PC-9 (cell line): ENCODE results near the gene UQCRQ. TPM values are rescaled to one million over a fixed set of nuclear protein-coding genes. Genes with fewer than 3 reads are reported as not detected.

Source experiments
- BruUV-seq: library from RNA; stranded (reverse); fragments of 400-500 nt; replicated peaks from 2 replicates; lab custom pipeline; 2021; lab: Mats Ljungman, UMichigan
- CTCF ChIA-PET: fragments of 300-600 bp; sonication (Branson Sonifier 250); formaldehyde crosslinking; loops from one replicate; lab custom pipeline; 2022; ENCODE audit warnings: antibody characterized with exemption; lab: Charles Lee
- POLR2A ChIA-PET: fragments of 300-600 bp; sonication (Branson Sonifier 250); formaldehyde crosslinking; loops from one replicate; lab custom pipeline; 2022; ENCODE audit warnings: antibody characterized with exemption; ENCODE audit not compliant: unreplicated experiment; lab: Charles Lee
- DNase-seq, 2 experiments: peaks; one replicate each; pipeline versions ENCODE4 v3.0.0 to v3.0.0-alpha.2; 2015 to 2022; ENCODE audit warnings: mixed read lengths in 1 of 2
- H2AFZ ChIP-seq: fragments of 200-600 bp; sonication (generic); 2 replicates; pipeline ENCODE4 v1.8.1; 2017; ENCODE audit warnings: antibody characterized with exemption
- H3F3A ChIP-seq: fragments of 200-600 bp; sonication (generic); 2 replicates; pipeline ENCODE4 v1.8.1; 2017; ENCODE audit warnings: antibody characterized with exemption, mild to moderate bottlenecking, low read depth; ENCODE audit not compliant: insufficient read depth
- H3K27ac ChIP-seq: fragments of 200-600 bp; sonication (generic); 2 replicates; pipeline ENCODE4 v1.6.1; 2016; ENCODE audit warnings: mixed run types
- H3K27me3 ChIP-seq: fragments of 200-600 bp; sonication (generic); 2 replicates; pipeline ENCODE4 v1.6.1; 2016; ENCODE audit warnings: low read depth, mixed run types; ENCODE audit not compliant: insufficient read depth
- H3K36me3 ChIP-seq: fragments of 200-600 bp; sonication (generic); 2 replicates; pipeline ENCODE4 v1.6.1; 2016; ENCODE audit warnings: low read depth, mixed run types
- H3K4me1 ChIP-seq: fragments of 200-600 bp; sonication (generic); replicated peaks from 2 replicates; pipeline ENCODE4 v1.6.1; 2016; ENCODE audit warnings: mixed run types; ENCODE audit not compliant: insufficient read depth
- H3K4me2 ChIP-seq: fragments of 200-600 bp; sonication (generic); 2 replicates; pipeline ENCODE4 v1.6.1; 2017; ENCODE audit warnings: mixed run types
- H3K4me3 ChIP-seq: fragments of 200-600 bp; sonication (generic); 2 replicates; pipeline ENCODE4 v1.6.1; 2016; ENCODE audit warnings: mixed run types
- H3K79me2 ChIP-seq: fragments of 200-600 bp; sonication (generic); 2 replicates; pipeline ENCODE4 v1.6.1; 2017; ENCODE audit warnings: low read depth, mixed run types
- H3K9me2 ChIP-seq: fragments of 200-600 bp; sonication (generic); 2 replicates; pipeline ENCODE4 v1.8.1; 2017; ENCODE audit warnings: mild to moderate bottlenecking; ENCODE audit not compliant: insufficient read depth
- H3K9me3 ChIP-seq: fragments of 200-600 bp; sonication (generic); 2 replicates; pipeline ENCODE4 v1.8.1; 2016; ENCODE audit warnings: low read depth; ENCODE audit not compliant: insufficient read depth
- H4K20me1 ChIP-seq: fragments of 200-600 bp; sonication (generic); 2 replicates; pipeline ENCODE4 v1.8.1; 2017; ENCODE audit not compliant: insufficient read depth
- EZH2 ChIP-seq: fragments of 200-600 bp; sonication (generic); IDR thresholded peaks from 2 replicates; pipeline ENCODE4 v1.8.0; 2017; ENCODE audit warnings: antibody characterized with exemption, low read depth
- intact Hi-C: fragments of 100-400 bp; cut with micrococcal nuclease; formaldehyde crosslinking; loops from one replicate; pipeline ENCODE4 v1.10.0; 2022; ENCODE audit not compliant: unreplicated experiment
- total RNA-seq: library from RNA; stranded (reverse); gene quantifications from 2 replicates; pipeline ENCODE4 v1.2.3, GENCODE V29; 2021
- TF ChIP-seq, protein P1 (sequence below): fragments of 200-600 bp; sonication (generic); conservative IDR thresholded peaks from 2 replicates; pipeline ENCODE4 v1.6.1; 2017; ENCODE audit warnings: mixed run types, antibody characterized with exemption, mild to moderate bottlenecking, moderate library complexity

The UQCRQ gene
- total RNA-seq, 1 experiment from 2014 or later: 414 TPM

DNA sequence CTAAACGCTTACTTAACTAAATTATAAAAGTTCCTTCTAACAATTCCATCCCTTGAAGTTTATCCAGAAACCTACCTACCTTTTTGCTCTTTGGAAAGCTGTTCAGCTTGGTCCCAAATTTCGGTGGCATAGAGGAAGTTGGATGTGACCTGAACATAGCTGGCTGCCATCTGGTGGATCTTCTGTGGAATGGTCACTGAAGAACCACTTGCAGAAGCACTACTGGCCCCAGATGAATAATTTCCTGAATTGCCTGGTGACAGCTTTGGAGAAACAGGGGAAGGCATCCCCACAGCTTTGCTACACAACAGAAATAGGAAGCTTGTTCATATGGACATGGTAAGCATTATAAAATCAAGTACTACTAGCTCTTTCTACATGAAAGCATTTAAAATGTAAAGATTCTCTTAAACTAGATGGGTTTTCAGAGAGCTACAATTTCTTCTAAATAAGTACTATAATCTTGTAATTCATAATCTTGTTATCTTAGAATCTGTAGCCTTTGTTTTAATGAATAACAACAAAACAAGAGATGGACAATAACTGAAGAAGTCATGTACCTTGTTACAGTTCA lies 16.9 kb downstream of the UQCRQ start:
- Histone ChIP-seq H4K20me1 (peaks cover 7% of the 10 kb centered on the region), H3K9me2 (no peaks in the 10 kb centered on the region), H3K36me3 (peaks cover 57% of the 10 kb centered on the region), H3K27ac (no peak overlapping the region; the same call in 1 of the 2 replicates), H3K4me2 (no peak overlapping the region), H3K4me3 (no peak overlapping the region), H3K9me3 (no peaks in the 10 kb centered on the region), H3K27me3 (no peaks in the 10 kb centered on the region), H3K4me1 (no peaks in the 10 kb centered on the region), H2AFZ (no peak overlapping the region), H3F3A (peaks cover 45% of the 10 kb centered on the region), H3K79me2 (no peaks in the 10 kb centered on the region)
- TF ChIP-seq EZH2: no peak
- TF ChIP-seq, protein P1, sequence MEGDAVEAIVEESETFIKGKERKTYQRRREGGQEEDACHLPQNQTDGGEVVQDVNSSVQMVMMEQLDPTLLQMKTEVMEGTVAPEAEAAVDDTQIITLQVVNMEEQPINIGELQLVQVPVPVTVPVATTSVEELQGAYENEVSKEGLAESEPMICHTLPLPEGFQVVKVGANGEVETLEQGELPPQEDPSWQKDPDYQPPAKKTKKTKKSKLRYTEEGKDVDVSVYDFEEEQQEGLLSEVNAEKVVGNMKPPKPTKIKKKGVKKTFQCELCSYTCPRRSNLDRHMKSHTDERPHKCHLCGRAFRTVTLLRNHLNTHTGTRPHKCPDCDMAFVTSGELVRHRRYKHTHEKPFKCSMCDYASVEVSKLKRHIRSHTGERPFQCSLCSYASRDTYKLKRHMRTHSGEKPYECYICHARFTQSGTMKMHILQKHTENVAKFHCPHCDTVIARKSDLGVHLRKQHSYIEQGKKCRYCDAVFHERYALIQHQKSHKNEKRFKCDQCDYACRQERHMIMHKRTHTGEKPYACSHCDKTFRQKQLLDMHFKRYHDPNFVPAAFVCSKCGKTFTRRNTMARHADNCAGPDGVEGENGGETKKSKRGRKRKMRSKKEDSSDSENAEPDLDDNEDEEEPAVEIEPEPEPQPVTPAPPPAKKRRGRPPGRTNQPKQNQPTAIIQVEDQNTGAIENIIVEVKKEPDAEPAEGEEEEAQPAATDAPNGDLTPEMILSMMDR: peak; percentile 77
- BruUV-seq: no TSS peak
- intact Hi-C loops: loop anchor here (1.0 kb wide), 2 partner anchors 53 to 498 kb away; partner anchors contain the start of gene SHROOM1
- ChIA-PET CTCF (interaction anchor here (0.6 to 0.7 kb wide), 2 partner anchors 50 to 482 kb away, joined by 4 to 5 read pairs; no protein-coding TSS in a partner anchor), POLR2A (interaction anchor here (0.5 to 0.8 kb wide), 5 partner anchors 44 to 1281 kb away, joined by 3 to 7 read pairs (median 3); partner anchors contain the start of gene AFF4)
- peak; percentile 18 to 61 for DNase-seq

DNA sequence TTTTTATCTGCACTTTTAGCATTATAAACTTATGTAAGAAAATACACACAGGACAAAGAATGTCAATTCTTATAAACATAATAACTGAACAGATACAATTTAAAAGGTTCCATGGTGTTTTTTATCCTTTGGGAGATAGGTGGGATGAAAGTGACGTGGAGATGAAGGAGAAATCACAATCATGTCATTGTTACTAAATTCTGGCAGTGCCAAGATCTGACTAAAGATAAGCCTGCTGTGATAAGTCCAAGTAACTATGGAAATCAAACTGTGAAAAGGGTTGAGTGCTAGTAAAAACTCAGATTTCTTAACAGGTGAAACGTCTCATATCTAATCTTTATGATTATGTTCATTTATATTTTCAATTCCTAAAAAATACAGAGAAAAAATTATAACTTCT lies 18.1 kb downstream of the UQCRQ start:
- BruUV-seq: no TSS peak

DNA sequence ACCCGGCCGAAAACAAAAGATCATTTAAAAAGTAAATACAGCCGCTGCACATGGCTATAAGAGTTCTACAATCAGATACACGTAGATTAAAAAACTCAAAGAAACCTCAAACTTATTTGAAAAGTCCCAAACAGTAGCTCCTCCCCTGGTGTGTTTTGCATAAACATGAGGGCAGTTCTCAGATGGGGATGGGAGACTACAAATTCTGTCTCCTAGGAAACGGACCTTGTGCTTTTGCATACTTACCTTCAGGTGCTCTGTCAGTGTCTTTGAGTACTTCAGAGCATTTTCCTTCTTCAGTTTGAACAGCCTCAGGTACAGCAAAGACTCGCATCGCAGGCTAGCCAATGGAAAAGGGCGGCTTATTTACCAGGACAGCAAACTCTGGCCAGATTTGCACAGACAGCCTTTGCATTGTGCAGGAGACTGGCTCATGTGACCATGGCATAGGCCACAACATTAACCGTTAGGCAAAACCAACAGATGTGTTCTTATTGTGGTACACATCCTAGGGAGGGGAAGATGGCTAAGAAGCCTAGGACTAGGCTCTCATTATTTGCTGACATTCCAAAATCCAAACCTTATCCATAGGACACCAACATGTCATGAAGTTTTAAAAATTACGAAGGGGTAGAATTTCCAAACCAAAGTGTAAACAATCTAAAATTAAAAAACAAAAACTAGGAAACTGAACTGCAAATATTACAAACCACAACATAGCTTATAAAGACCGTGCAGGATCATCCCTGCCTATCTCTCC lies 19.8 kb downstream of the UQCRQ start:
- Histone ChIP-seq H3K9me2 (no peaks in the 10 kb centered on the region), H3K9me3 (no peaks in the 10 kb centered on the region), H3K27ac (no peak overlapping the region), H3K4me2 (no peak overlapping the region), H4K20me1 (peaks cover 10% of the 10 kb centered on the region), H3F3A (peaks cover 42% of the 10 kb centered on the region), H3K4me3 (no peak overlapping the region), H3K36me3 (peaks cover 53% of the 10 kb centered on the region), H3K4me1 (no peaks in the 10 kb centered on the region), H2AFZ (no peak overlapping the region), H3K27me3 (no peaks in the 10 kb centered on the region), H3K79me2 (no peaks in the 10 kb centered on the region)
- ChIA-PET CTCF (no interaction called here), POLR2A (no interaction called here)
- no peak for DNase-seq
- BruUV-seq: no TSS peak
- no peak for TF ChIP-seq EZH2
- TF ChIP-seq, protein P1: no peak
- intact Hi-C loops: no loop called here

More for the DNA sequence above, 18.1 kb downstream of the UQCRQ start:
- intact Hi-C loops: no loop called here
- peaks cover 7% of the 10 kb centered on the region for H4K20me1 ChIP-seq
- ChIA-PET CTCF (interaction anchor here (0.6 kb wide), 2 partner anchors 166 to 255 kb away, joined by 3 read pairs; no protein-coding TSS in a partner anchor), POLR2A (no interaction called here)
- no peak overlapping the region for H3K27ac ChIP-seq
- peaks cover 58% of the 10 kb centered on the region for H3K36me3 ChIP-seq
- H3K4me1 ChIP-seq: no peaks in the 10 kb centered on the region
- H3K79me2 ChIP-seq: no peaks in the 10 kb centered on the region
- no peaks in the 10 kb centered on the region for H3K9me2 ChIP-seq
- no peak overlapping the region for H2AFZ ChIP-seq
- no peak overlapping the region for H3K4me2 ChIP-seq
- H3K27me3 ChIP-seq: no peaks in the 10 kb centered on the region
- no peaks in the 10 kb centered on the region for H3K9me3 ChIP-seq
- H3F3A ChIP-seq: peaks cover 49% of the 10 kb centered on the region
- DNase-seq: no peak
- no peak overlapping the region for H3K4me3 ChIP-seq
- TF ChIP-seq, protein P1: no peak
- TF ChIP-seq EZH2: no peak
